ENCODE measurements around the gene RASD1.

Gene RASD1

GRCh38 chr17:17526369-17526768, 30.2 kb upstream of the RASD1 start:
- no peak for DNase-seq (ENCODE audit: low read depth)

- DNase-seq (ENCODE audit: low read depth), result no peak
Measured at GRCh38 chr17:17525956-17526355, 29.8 kb upstream of the RASD1 start.

- no peak for DNase-seq (ENCODE audit: low read depth)
Measured at GRCh38 chr17:17525311-17525710, 29.1 kb upstream of the RASD1 start.

GRCh38 chr17:17523731-17524490, 27.7 kb upstream of the RASD1 start:
- no peak for DNase-seq (ENCODE audit: low read depth)

DNA sequence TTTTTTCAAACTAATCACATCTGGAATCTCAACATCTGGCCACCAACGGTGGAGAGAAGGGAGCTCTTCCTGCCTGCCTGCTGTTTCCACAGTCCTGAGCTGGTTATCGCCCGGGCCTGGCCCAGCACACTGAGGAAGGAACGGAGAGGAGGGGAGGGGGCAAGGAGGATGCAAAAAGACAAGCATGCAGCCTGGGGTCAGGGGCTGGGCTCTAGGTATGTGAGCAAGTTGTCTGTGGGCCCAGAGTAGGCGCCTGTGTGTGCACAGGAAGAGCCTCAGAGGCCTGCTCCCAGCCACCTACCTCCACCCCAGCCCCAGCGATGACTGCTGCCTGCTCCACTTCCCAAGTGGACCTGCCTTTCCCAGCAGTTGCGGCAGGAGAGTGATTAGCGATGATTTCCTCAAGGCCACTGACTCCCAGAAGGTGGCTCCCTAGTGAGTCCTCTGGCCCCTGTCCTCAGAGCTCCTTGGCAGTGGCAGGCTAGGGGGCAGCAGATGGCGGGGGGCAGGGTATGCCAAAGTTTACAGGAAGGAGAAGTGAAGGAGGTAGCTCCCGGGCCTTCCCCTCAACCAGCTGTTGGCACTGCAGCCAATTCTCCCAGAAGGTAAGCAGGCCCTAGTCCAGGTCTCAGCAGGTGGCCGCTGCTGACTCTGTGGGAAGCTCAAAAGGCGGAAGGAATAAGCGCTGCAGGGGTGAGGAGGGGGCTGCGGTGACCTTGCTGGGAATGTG, 27.0 kb upstream of the RASD1 start:
- DNase-seq (ENCODE audit: low read depth), result no peak

DNA sequence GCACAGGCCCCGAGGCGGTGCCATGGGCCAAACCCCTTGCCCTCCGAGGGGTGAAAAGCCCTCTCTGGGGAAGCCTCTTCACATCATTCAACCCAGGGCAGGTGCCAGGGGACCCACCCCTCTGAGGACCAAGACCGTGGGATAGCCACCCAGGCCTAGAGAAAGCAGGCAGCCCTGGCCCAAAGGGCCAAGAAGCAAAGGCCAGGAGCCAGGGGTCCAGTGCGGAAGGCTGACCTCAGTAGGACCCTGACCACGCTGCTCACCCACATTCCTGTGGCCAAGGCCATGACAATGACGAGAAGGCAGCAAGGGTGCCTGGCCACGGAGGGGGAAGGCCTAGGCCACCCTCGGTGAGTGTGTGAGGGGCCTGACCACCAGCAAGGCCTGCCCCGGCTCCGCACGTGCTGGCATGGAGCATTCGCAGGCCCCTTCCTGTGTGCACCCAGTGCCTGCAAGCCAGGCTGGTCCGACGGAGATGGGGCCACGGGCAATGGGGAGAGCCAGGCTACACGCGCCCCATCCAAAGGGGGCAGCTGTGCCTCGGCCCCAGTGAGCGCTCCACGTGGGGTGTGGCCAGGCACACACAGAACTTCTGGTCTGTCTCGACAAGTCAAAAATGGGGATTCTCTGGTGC, 24.5 kb upstream of the RASD1 start:
- no peak for DNase-seq (ENCODE audit: low read depth)

GRCh38 chr17:17519886-17520285, 23.7 kb upstream of the RASD1 start:
- DNase-seq (ENCODE audit: low read depth), result no peak

GRCh38 chr17:17518951-17519350, 22.8 kb upstream of the RASD1 start:
- DNase-seq (ENCODE audit: low read depth), result no peak

GRCh38 chr17:17518014-17518413, 21.8 kb upstream of the RASD1 start:
- no peak for DNase-seq (ENCODE audit: low read depth)

DNA sequence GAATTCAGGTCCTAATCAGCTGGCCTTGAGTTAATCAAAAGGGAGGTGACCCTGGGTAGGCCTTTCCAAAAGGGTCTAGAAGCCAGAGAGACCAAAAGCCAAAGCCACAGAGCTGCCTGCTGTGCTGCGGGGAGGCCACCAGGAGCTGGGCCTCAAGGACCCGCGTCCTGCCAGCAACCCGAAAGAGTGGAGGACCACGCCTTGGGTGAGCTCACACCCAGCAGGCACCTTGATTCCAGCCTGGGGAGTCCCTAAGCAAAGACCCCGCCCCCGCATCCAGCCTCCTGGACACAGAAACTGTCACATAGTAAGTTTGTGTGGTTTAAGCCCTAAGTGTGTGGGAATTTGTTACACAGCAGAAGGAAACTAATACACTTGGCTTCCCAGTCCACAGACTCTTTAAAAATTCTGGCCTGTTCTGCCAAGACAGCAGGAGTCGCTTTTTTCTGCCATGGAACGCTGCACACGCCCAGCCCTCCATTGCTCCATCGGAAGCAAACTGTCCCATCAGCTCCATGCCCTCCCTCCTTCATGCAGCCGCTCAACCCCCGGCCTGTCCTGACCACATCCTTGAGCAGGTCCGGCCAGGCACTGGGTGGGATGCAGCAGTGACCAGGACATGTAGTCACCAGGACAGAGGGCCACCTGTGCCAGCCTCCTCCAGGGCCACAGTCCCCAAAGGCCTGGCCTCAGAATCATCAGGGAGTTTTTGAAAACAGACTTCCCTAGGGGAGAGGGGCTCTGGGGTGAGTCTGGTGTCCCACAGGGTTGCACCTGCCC, 20.9 kb upstream of the RASD1 start:
- no peak for DNase-seq (ENCODE audit: low read depth)

GRCh38 chr17:17515934-17516930, 20.0 kb upstream of the RASD1 start:
- no peak for DNase-seq (ENCODE audit: low read depth)

DNA sequence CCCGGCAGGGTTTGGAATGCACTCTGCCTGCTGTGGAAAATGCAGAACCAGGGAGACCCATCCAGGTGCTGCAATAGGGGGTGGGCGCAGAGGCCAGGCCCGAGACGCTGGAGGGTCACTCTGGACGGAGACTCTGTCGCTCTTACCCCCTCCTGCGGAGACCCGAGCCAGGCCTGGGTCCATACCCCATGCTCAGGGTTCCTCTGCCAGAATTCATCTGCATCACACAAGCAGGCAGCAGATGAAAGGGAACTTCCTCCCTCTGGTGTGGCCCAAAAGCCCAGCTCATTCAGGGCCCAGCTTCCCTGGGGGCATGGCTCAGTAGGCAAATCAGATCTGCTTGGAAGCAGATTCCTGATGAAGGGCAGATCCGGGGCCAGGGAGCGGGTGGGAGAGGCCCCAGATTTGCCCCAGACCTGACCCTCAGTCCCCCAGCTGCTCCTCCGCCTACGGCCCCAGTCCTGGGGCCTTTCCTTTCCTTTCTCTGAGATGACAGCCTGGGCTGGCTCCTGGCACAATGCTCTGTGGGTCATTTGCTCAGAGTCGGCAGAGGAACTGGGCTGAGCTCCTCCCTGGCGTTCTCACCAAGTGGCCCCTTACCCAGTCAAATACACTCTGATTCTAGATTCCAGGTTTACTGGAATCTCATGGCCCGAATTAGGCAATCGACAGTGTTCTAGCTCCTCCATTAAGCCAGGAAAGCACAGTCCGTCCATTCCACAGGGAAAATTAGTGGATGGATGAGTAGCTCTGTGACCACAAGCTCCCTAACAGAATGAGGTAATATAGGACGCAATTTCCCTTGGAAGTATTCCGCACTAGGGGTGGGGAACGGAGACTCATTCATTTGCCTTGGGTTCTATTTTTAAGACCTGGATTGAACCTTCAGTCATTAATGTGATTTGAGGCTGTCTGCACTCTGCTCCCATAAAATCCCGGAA, 19.1 kb upstream of the RASD1 start:
- DNase-seq (ENCODE audit: low read depth), result no peak

DNA sequence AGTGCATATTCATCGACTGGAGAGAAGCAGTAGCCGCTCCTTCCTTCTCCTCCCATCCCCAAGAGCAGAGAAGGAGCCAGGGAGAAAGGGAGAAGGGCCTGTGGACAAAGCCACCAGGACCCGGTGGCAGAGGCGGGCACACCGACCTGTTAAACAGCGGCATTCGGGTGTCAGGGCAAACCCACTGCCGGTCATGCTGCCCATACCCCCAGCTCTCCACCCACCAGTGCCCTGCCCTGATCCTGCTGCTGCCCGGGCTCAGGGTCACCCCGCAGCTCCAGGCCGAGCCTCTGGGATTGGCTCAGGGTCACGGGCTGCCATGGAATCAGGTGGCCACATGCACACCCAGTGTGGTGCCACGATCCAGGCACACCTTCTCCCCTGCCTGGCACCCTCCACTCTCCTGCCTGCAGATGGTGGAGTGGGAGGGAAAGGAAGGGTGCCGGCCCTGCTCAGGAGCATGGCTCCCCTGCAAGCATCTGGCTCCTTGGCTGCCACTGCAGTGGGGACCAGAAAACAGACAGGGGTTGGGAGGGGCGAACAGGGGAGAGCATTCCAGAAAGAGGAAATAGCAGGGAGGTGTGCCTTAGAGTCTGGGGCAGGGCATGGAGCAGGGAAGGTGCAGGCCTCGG, 18.3 kb upstream of the RASD1 start:
- DNase-seq (ENCODE audit: low read depth), result no peak

DNA sequence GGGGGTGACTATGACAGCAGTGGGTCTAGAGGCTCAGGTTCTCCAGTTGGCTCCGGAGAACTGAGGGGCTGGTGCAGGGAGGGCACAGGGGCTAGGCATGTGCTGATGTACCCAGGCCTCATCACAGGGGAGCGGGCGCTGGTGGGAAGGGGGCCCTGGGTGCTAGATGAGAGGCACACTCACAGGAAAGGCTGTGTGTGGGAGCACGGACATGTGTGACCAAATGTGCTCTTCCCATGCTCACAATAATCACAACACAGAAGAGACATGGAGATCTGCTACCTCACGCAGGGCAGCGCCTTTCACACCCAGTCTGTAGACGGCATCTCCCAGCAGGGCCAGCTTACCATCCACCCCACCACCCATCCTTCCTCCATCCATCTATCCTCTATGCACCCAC, 17.4 kb upstream of the RASD1 start:
- no peak for DNase-seq (ENCODE audit: low read depth)

DNA sequence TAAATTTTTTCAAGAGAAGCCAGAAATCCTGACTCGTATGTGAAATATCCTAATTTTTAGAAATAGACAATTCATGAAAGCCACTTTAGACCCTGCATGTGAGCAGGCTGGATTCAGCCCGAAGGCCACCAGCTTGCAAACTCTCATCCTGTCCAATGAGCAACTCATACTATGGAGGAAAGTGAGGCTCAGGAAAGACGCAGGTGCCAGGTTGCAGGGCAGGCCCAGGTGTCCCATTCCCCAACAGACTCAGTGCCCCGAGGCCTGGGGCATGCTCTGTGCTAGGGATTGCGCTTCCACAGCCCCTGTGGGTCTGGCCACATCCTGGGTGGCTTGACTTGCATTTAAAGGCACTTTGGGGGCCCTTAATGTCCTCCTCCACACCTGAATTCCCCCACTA, 16.7 kb upstream of the RASD1 start:
- no peak for DNase-seq (ENCODE audit: low read depth)

GRCh38 chr17:17511881-17512858, 16.0 kb upstream of the RASD1 start:
- DNase-seq (ENCODE audit: low read depth), result no peak

GRCh38 chr17:17511293-17511741, 15.1 kb upstream of the RASD1 start:
- DNase-seq (ENCODE audit: low read depth), result no peak

Data from T-helper 22 cell (primary cell).